ENCODE measurements around the gene PRKAG2. TPM values are rescaled to one million over a fixed set of nuclear protein-coding genes. Genes with fewer than 3 reads are reported as not detected.

Gene PRKAG2
- total and polyA plus RNA-seq, 9 donors: 9.3 to 37.7 (median 22.6) TPM

DNA sequence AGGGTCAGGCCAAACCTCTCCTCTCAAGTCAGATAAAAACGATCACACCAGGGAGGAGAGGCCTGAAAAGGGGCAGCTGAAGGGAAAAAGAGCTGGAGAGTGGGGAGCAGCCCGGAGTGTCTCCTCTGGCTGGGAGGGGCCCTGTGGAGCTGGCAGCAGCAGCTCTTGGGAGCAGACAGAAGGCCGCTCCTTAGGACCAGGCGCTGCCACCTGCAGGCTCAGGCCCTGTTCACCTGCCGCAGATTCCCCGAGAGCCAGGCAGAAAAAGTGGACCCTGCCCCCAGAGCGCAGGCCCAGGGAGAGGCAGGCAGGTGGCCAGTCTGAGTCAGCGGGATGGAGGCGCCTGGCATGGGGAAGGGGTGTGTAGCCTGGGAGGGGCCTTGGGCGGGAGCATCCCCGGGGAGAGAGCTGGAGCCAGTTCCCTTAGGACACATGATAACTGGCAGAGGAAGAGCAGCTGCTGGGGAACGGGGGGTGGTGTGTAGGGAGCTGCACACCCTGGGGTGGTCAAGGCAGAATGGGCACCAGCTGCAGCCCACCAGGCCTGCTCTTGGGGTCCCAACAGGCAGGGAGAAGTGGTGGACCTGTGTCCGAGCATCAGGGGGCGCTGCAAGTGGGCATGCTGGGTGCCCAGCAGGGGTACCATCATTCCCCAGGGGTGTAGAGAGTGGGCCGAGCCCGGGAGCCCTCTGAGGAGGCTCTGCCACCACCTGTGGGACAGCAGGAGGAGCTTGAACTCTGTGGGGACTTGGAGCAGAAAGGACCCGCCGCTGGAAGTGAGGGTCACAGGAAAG, 180.0 kb downstream of the PRKAG2 start:
- TF ChIP-seq EP300 (IDR thresholded peaks at IDR 0.05): no peak
- no peak for TF ChIP-seq CTCF (IDR thresholded peaks at IDR 0.05)
- TF ChIP-seq POLR2A (IDR thresholded peaks at IDR 0.05): no peak
- intact Hi-C loops (cut with DNase I): no loop called here
- Histone ChIP-seq H3K36me3 (no peaks in the 10 kb centered on the region), H3K27me3 (no peaks in the 10 kb centered on the region), H3K9me3 (no peaks in the 10 kb centered on the region), H3K4me1 (ENCODE audit: insufficient read depth) (peaks cover 3% of the 10 kb centered on the region), H3K4me3 (no peak overlapping the region), H3K27ac (no peak overlapping the region)
- no peak for DNase-seq
- 79 to 84% (median 83%) methylated on average over 18 of the region's 18 CpGs for WGBS, 3 donors

DNA sequence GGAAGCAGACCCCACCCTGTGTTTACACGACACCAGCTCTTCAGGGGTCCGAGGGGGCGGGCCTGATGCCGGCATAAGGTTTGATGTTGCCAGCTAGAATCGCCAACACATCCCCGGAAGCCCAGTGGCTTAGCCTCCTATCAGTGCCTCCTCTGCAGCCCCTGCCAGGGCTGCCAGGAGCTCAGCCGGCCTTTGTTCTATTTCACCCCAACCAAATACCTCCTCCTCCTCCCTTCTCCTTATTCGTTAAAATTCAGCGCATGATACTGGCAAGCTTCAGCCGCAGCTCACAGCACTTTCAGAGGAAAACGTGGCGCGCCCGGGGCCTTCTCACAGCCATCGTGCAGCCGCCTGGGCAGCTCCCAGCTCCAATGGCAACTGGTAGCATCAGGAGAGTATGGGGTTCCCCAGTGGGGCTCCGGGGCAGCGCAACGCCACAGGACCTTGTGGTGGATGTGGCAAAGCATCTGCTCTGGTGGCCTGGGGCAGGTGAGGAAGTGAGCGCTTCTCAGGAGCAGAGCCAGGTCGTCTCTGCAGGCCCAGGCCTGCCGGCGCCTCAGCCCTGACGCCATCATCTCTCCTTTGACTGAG, 180.9 kb downstream of the PRKAG2 start:
- no peak for DNase-seq
- H3K4me3 ChIP-seq: no peak overlapping the region
- H3K36me3 ChIP-seq: no peaks in the 10 kb centered on the region
- intact Hi-C loops (cut with DNase I): no loop called here
- H3K4me1 ChIP-seq (ENCODE audit: insufficient read depth): peaks cover 3% of the 10 kb centered on the region
- no peak overlapping the region for H3K27ac ChIP-seq
- TF ChIP-seq CTCF (IDR thresholded peaks at IDR 0.05): no peak
- TF ChIP-seq EP300 (IDR thresholded peaks at IDR 0.05): no peak
- H3K9me3 ChIP-seq: no peaks in the 10 kb centered on the region
- WGBS, 3 donors: 81 to 92% (median 91%) methylated on average over 24 of the region's 24 CpGs
- no peaks in the 10 kb centered on the region for H3K27me3 ChIP-seq

DNA sequence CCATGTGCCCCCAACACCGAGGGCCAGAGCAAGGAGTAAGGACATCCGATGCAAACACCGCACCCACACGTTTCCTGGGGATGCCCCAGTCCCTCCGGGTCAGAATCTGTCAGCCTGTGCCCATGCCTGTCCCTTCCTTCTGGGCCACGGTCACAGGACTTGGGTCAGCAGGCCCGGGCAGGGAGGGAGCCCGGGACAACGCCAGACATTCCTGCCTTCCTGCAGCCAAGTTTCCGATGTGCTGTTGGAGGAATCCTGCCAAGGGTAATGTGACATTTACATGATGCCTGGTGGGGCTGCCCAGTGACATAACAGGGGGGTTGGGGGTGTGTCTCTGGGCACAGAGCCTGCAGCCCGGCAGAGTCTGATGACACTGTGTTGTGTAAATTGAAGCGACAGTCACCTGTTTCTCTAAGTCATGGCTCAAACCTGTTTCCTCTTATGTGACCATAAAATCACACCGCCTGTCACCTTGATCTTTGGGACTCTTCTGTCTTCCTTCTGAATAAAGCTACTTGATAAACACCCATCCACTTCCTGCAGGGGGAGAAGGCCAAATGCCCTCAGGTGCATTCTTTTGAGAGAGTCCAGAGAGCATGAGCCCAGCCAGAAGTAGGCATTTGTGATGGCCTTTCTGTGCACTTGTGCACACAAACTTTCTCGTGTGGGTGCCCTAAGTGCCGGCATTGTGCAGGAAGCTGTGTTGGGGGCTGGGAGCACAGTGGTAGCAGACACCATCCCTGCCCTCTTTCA, 181.9 kb downstream of the PRKAG2 start:
- Histone ChIP-seq H3K27me3 (no peaks in the 10 kb centered on the region), H3K4me3 (no peak overlapping the region), H3K36me3 (no peaks in the 10 kb centered on the region), H3K9me3 (no peaks in the 10 kb centered on the region), H3K27ac (no peak overlapping the region), H3K4me1 (ENCODE audit: insufficient read depth) (peaks cover 3% of the 10 kb centered on the region)
- intact Hi-C loops (cut with DNase I): no loop called here
- 76 to 80% (median 77%) methylated on average over 15 of the region's 15 CpGs for WGBS, 3 donors
- peak in 2 of 5 donors; percentile 31 for DNase-seq
- TF ChIP-seq CTCF (IDR thresholded peaks at IDR 0.05): no peak

DNA sequence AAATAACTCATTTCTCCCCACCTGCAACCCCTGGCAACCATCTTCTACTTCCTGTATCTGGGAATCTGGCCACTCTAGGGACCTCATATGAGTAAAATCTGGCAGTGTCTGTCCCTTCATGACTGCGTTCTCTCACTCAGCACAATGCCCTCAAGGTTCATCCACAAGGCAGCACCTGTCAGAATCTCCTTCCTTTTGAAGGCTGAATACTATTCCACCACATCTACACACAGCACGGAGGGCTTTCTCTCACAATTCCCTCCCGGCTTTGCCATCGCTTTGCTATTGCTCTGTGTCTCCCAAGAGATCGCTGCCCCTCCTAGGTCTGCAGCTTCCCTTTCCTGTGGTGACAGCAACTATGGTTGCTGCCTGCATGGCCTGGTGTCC, 182.5 kb downstream of the PRKAG2 start:
- no peaks in the 10 kb centered on the region for H3K9me3 ChIP-seq
- DNase-seq: no peak
- no peak overlapping the region for H3K27ac ChIP-seq
- 88 to 96% (median 95%) methylated on average over 5 of the region's 5 CpGs for WGBS, 3 donors
- intact Hi-C loops (cut with DNase I): no loop called here
- H3K27me3 ChIP-seq: no peaks in the 10 kb centered on the region
- no peaks in the 10 kb centered on the region for H3K36me3 ChIP-seq
- H3K4me1 ChIP-seq (ENCODE audit: insufficient read depth): peaks cover 3% of the 10 kb centered on the region
- no peak for TF ChIP-seq EP300 (IDR thresholded peaks at IDR 0.05)
- no peak overlapping the region for H3K4me3 ChIP-seq
